H1 (cell line): ENCODE measurements around the gene SPAG16. TPM values are rescaled to one million over a fixed set of nuclear protein-coding genes. Genes with fewer than 3 reads are reported as not detected.

Source experiments
- E2F6 ChIP-seq: IDR thresholded peaks from 2 replicates; pipeline ENCODE4 v1.6.1; 2012; ENCODE audit warnings: inconsistent platforms
- POLR2AphosphoS5 ChIP-seq: IDR thresholded peaks from 2 replicates; pipeline ENCODE4 v1.6.1; 2011; ENCODE audit warnings: low read depth, low read length
- RAD21 ChIP-seq, 2 experiments: IDR thresholded peaks in 1 of 2; conservative IDR thresholded peaks in 1 of 2; 2 replicates each; pipeline ENCODE4 v1.6.1; 2011; ENCODE audit warnings: low read depth in 2 of 2, low read length in 2 of 2, improper control_type of control experiment in 1 of 2, inconsistent platforms in 1 of 2, mild to moderate bottlenecking in 1 of 2, moderate library complexity in 1 of 2
- polyA plus RNA-seq, 7 experiments: library from polyadenylated mRNA; depleted of rRNA in 3 of 7; stranded (reverse) in 5 of 7; unstranded in 2 of 7; fragments of >200 nt in 5 of 7; fragments of 200-250 nt in 2 of 7; gene quantifications; 1 replicate in 5 of 7; 2 replicates in 1 of 7; 4 replicates in 1 of 7; pipeline versions ENCODE4 v1.2.1 to v1.2.3, GENCODE V29; 2011 to 2013; ENCODE audit warnings: missing spikeins in 2 of 7, mixed read lengths in 2 of 7
- total RNA-seq: library from RNA; stranded (reverse); fragmentation: NEBNext Ultra II Directional; extraction: Animal tissue kit (Norgen Biotek cat#: 25700); gene quantifications from 2 replicates; pipeline ENCODE4 v1.2.1, GENCODE V29; 2021

SPAG16 gene
- total and polyA plus RNA-seq, 2 of the 8 experiments (the other 6 are each of a cell fraction or from before 2014, with no cell fraction given), result 6.0 to 14.9 TPM

DNA sequence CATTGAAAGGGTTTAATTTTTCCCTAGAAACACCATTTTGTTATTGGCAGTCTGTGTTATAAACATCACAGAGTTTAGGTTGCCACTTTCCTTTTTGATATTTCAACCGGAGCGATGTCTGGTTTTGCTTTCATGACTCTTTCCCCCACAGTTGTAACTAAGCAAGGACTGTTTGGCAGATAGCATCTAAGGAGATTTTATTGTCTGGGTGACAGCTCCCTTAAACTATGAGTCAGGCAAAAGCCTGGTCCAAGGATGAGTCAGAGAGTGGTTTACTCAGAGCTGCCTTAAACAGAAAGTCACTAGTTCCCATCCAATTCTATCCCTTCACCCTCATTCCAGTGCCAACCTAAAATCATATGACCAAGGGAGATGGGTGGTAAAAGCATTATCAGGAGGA, 785.0 kb downstream of the SPAG16 start (continued):
- TF ChIP-seq E2F6, result no peak
- TF ChIP-seq POLR2AphosphoS5, result no peak
- TF ChIP-seq RAD21 (IDR thresholded peaks at IDR 0.05 in 1 of 2, conservative IDR thresholded peaks at IDR 0.05 in 1 of 2; ENCODE audit: low read depth in 2 of 2, low read length in 2 of 2), result no peak
